GM19328 (cell line): ENCODE results near the gene WDR74.
"Not testable (repeated sequence)": the region's sequence is repeated elsewhere in the genome, so short reads cannot be mapped to it uniquely, and the experiment has no call there.

Experiments
- ATAC-seq: cut with Tn5 transposase; IDR thresholded peaks from one replicate; pipeline ENCODE4 v1.9.1; 2021; ENCODE audit warnings: mild to moderate bottlenecking, moderate library complexity; ENCODE audit not compliant: unreplicated experiment

The WDR74 gene

DNA sequence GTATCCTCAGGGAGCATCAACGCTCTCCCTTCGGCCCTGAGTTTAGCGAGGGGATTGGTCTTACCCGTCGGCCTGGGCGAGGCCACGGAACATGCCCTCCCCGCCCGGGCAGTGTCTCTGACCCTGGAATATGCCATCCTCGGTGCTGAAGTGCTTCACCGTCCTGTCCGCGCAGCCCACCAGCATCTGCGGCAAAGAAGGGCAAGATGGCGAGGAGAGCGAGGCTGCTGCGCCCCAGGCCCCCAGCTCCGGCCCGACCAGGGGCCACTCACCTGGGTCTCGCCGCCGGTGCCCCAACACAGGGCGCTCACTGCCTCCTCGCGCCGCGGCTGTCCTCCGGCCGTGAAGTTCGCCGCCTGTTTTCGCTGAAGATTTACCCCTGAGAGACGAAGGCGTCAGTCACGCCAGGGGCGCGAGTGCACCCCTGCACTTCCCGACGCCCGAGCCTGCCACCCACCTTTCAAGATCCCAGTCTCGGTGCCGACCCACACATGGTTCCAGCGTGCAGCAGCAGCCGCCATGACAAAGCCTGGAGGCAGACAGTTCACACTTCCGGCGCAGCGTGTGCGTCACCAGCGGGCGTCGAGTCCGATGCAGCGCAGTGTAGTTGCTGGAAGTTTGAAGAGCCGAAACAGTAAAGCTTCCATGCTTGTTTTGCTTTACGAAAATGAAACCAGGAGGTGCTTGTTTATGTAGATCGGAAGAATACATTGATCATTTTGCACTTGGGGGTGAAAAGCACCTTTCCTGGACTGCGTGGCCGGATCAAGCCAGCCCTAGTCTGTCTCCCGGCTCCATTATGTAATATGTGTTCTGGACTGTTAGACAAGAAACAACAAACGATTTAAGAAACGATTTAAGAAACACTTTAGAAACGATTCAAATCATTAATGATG lies at the start of gene WDR74:
WDR74 (minus strand) TSS at position 541 of the 896 bp plus-strand sequence; CDS start at position 521, 20 bp downstream.
- ATAC-seq: peak; percentile 42

DNA sequence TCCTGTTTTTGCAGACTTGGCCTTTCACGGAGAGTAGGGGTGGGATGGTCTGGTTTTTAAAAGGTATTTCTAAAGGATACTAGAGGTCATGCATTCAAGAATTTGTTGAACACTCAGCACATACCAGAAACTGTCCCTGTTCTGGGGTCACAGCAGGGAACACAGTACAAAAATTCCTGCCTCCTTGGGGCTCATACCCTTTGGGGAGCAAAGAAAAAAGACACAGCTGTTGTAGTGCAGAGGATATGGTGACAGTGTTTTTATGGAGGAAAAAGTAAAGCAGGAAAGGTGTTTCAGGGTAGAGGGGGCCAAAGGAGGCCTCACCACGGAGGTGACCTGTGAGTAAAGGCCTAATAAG lies 49.7 kb upstream of the WDR74 start:
- no peak for ATAC-seq

GRCh38 chr11:62888406-62888805 lies 49.0 kb upstream of the WDR74 start:
- ATAC-seq: no peak

DNA sequence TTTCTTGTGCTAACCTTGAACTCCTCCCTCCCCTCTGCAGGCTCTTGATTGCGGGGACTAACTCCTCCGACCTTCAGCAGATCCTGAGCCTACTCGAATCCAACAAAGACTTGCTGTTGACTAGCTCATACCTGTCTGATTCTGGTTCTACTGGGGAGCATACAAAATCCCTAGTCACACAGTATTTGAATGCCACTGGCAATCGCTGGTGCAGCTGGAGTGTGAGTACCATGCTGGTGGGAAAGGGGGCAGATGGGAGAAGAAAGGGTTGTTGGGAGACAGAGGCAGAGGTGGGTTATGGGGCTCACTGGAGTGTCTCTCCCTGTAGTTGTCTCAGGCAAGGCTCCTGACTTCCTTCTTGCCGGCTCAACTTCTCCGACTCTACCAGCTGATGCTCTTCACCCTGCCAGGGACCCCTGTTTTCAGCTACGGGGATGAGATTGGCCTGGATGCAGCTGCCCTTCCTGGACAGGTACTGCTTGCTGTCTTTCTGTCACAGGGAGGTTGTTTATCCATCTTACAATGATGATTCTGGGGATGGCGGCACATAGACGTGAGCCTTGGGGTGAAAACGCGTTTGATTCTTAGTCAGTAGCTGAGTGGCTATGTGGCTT lies 45.9 kb upstream of the WDR74 start:
- no peak for ATAC-seq

GRCh38 chr11:62883673-62884072 lies 44.3 kb upstream of the WDR74 start:
- no peak for ATAC-seq

DNA sequence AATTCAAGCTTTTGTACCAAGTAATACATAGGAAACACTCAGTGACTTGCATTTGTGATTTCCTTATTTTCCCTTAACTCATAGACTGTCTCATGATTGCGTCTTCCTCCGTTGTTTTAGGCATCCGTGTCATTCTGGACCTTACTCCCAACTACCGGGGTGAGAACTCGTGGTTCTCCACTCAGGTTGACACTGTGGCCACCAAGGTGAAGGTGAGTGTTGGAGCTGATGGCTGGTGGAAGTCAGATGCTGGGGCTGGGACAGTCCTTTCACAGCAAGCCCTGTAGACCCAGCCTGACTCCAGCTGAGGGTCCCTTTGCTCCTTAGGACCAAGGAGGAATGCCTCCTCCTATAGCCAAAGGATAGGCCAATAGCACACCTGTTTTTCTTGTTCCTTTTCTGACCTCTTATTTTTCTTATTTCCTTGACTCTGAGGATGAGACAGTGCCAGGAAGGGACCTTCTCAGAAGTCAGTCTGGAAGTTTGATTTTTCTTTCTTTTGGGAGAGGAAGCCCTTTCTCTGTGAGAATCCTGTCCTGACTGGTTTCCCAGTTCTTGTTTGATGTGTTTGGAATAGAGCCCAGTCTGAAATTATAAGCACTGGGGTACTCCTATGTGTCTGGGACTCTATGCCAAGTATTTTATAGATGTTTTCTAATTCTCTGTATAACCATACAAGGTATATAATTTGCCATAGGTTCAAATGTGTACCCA lies 43.6 kb upstream of the WDR74 start:
- no peak for ATAC-seq

DNA sequence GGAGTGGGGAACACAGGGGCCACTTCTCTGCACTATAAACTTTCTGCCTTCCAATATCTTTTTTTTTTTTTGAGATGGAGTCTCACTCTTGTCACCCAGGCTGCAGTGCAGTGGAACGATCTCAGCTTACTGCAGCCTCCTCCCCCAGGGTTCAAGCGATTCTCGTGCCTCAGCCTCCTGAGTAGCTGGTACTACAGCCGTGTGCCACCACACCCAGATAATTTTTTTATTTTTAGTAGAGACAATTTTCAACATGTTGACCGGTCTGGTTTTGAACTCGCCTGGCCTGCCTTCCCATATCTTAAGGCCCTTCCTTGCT lies 43.0 kb upstream of the WDR74 start:
- ATAC-seq: no peak

DNA sequence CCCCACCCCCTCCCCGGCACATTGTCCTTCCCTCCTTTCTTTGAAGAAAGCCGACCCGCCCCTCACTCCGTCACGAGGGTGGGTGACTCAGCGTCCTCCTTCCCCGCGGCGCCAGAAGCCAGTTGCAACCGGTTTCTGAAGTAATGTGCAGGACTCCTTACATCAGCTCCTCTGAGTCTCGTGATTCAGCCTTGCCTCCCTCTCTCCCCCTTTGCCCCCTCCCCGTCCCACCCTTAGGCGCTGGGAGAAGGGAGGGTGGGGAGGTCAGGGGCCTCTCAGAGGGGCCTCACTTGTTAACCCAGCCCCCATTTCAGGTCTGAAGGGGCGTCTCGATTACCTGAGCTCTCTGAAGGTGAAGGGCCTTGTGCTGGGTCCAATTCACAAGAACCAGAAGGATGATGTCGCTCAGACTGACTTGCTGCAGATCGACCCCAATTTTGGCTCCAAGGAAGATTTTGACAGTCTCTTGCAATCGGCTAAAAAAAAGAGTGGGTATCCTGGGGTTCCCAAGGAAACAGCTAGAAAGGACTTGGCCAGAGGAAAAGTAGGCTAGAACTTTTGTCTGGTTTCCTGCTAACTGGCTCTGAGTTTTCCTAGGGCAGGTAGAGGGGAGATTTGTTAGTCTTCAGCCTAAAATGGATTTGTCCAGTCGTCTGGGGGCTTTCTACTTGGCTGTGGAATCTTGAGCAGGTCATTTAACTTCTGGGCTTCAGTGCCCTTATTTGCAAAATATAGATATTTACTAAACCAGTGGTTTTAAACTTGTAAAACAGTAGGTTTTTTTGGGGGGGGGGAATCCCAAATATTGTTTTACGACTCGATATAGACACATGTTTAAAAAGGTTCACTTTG lies 42.4 kb upstream of the WDR74 start:
- ATAC-seq: peak; percentile 23

DNA sequence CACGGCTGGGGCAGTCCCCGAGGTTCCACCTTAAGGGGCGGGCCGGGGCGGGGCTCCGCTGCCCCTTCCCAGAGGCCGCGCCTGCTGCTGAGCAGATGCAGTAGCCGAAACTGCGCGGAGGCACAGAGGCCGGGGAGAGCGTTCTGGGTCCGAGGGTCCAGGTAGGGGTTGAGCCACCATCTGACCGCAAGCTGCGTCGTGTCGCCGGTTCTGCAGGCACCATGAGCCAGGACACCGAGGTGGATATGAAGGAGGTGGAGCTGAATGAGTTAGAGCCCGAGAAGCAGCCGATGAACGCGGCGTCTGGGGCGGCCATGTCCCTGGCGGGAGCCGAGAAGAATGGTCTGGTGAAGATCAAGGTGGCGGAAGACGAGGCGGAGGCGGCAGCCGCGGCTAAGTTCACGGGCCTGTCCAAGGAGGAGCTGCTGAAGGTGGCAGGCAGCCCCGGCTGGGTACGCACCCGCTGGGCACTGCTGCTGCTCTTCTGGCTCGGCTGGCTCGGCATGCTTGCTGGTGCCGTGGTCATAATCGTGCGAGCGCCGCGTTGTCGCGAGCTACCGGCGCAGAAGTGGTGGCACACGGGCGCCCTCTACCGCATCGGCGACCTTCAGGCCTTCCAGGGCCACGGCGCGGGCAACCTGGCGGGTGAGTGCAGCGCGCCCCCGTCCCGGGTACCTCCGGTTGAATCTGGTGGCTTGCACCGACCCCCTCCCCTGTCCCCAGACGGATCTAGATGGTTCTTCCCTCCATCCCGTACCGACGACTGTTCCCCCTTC lies 41.6 kb upstream of the WDR74 start, which contains the start of gene SLC3A2:
SLC3A2 (plus strand) TSS at position 94 of the 776 bp plus-strand sequence; CDS start at position 222, 128 bp downstream.
- ATAC-seq: peak; percentile 61

GRCh38 chr11:62880231-62880802 lies 40.9 kb upstream of the WDR74 start:
- peak; percentile 27 for ATAC-seq

DNA sequence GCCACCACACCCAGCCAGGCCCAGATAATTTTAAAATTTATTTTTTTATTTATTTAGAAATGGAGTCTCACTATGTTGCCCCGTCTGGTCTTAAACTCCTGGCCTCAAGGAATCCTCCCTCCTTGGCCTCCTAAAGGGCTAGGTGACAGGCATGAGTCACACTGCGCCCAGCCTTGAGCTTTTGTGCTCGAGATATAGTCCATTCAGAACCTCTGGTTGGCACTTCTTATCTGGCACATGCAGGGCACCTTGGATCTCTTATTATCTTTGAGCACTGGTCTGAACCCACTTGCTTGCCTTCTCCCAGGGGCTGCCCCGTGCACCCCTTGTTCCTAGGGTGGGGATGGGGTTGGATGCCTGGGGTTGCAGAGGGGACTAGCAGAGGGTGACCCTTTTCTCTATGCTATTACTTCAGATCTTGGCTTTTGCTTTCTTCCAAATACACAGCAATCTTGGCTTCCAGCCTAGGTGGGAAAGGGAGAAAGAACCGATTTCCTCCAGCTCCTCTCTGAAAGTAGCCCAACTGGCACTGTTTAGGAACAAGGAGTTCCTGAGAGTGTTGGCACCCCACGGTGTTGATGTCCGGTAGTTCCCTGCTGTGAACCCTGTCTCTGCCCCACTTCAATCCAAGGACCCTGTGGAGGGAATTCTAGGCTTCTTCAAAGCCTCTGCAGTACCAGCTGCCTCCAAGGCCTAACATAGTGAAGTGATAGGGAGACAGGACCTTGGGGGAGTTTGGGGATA lies 40.0 kb upstream of the WDR74 start:
- ATAC-seq: no peak

DNA sequence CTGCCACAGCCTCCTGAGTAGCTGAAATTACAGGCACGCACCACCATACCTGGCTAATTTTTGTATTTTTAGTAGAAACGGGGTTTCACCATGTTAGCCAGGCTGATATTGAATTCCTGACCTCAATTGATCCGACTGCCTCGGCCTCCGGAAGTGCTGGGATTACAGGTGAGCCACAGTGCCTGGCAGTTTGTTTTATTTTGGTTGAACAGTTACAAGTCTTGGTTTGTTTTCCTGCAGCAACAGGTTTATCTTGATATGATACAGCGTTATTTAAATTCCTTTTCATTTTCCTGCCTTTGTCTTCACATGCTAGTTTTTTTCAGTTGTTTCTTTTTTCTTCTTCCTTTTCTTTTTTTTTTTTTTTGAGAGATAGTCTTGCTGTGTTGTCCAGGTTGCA lies 37.3 kb upstream of the WDR74 start:
- ATAC-seq: no peak

DNA sequence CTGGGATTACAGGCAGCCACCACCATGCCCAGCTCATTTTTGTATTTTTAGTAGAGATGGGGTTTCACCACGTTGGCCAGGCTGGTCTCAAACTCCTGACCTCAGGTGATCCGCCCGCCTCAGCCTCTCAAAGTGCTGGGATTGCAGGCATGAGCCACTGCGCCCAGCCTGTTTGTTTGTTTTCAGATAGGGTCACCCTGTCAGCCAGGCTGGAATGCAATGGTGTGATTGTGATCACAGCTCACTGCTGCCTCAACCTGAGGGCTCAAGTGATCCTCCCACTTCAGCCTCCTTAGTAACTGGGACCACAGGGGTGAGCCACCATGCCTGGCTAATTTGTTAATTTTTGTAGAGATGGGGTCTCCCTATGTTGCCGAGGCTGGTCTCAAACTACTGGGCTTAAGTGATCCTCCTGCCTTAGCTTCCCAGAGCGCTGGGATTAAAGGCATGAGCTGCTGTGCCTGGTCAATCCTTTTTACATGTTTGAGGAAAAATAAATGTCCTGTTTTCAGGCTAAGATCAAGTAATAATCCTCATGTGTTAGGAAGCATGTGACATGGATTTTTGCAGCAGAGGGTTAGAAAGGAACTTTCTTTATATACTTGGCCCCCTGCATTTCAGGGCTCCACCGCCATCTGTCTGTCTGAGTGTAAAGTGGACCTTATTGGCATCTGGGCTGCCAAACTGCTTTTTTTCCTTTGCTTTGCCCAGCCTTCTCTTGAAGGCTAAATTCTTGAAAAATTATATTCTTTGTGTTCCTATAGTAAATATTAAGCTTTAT lies 36.5 kb upstream of the WDR74 start:
- ATAC-seq: no peak

DNA sequence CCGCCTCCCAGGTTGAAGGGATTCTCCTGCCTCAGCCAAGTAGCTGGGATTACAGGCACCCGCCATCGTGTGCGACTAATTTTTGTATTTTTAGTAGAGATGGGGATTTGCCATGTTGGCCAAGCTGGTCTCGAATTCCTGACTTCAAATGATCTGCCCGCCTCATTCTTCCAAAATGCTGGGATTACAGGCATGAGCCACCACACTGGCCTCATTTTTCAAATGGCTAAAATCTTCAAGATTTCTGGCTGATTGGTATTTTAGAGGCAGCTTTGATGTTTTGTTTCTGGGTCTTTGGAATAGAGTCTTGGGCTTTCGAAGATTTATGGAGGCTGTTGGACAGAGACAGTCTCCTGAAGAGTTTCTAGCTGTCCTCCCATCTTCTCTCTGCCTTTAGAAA lies 35.5 kb upstream of the WDR74 start:
- ATAC-seq: no peak

DNA sequence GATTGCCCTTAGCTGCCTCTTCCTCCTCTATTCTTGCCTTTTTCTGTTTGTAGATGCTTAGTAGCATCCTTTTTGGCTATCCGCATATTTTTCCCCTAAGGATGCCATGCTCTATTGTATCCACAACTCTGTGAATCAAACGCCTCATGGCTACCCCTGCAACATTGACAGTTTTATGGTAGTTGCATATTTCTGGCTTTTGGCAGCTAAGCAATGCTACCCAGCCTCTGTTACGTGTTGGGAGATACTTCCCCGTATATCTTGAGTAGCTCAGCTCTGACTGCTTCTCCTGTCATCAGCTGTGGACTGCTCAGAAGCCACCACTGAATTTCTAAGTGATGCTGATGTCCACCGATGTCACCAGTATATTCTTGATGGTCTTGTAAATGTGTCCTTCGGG lies 26.2 kb upstream of the WDR74 start:
- ATAC-seq: no peak

- no peak for ATAC-seq
Observed at GRCh38 chr11:62863687-62864335, 24.4 kb upstream of the WDR74 start.

DNA sequence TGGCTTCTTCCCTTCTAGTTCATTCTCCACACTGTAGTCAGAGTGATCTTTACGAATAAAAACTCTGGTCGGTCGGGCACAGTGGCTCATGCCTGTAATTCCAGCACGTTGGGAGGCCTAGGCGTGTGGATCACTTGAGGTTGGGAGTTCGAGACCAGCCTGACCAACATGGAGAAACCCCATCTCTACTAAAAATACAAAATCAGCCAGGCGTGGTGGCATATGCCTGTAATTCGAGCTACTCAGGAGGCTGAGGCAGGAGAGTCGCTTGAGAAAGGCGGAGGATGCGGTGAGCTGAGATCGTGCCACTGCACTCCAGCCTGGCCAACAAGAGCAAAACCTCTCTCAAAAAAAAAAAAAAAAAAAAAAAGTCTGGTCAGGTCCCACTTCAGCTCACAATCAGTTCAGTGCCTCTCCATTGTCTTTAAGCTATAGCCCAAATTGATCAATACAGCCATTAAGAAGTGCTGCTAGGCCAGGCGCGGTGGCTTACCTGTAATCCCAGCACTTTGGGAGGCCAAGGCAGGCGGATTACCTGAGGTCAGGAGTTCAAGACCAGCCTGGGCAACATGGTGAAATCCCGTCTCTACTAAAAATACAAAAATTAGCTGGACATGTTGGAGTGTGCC lies 22.3 kb upstream of the WDR74 start:
- ATAC-seq: not testable (repeated sequence)
